SK-N-SH (cell line): ENCODE results near the gene CLASRP. TPM values are rescaled to one million over a fixed set of nuclear protein-coding genes. Genes with fewer than 3 reads are reported as not detected.

Experiments
- CTCF ChIA-PET: fragments of 300-600, 350-600 bp; formaldehyde crosslinking; extraction: SDS; loops from one replicate; lab custom pipeline; 2021; lab: Yijun Ruan, JAX
- POLR2A ChIA-PET: fragments of 350-600 bp; sonication (Branson Sonifier 250); formaldehyde crosslinking; extraction: SDS; loops from one replicate; lab custom pipeline; 2020; ENCODE audit warnings: antibody characterized with exemption, inconsistent platforms; lab: Yijun Ruan, JAX
- DNase-seq: peaks from one replicate; pipeline ENCODE4 v3.0.0; 2012
- H2AFZ ChIP-seq: fragments of 200-600 bp; sonication (generic); 2 replicates; pipeline ENCODE4 v1.8.1; 2016; ENCODE audit warnings: antibody characterized with exemption, mild to moderate bottlenecking, low read depth
- H3F3A ChIP-seq: fragments of 200-600 bp; sonication (generic); replicated peaks from 2 replicates; pipeline ENCODE3; 2016; ENCODE audit warnings: antibody characterized with exemption, mild to moderate bottlenecking; ENCODE audit not compliant: insufficient read depth
- H3K27ac ChIP-seq, 2 experiments: fragments of 200-500 bp in 1 of 2; fragments of 200-600 bp in 1 of 2; sonication (Bioruptor generic) in 1 of 2; sonication (generic), shearing (Covaris generic) in 1 of 2; 2 replicates each; pipeline versions ENCODE4 v1.5.1 to v1.6.1; 2014 to 2016; ENCODE audit warnings: low read depth in 2 of 2, inconsistent platforms in 1 of 2, low read length in 1 of 2, mild to moderate bottlenecking in 1 of 2, mixed read lengths in 1 of 2
- H3K27me3 ChIP-seq: fragments of 200-600 bp; sonication (generic), shearing (Covaris generic); 2 replicates; pipeline ENCODE4 v1.6.1; 2016; ENCODE audit warnings: mixed run types; ENCODE audit not compliant: insufficient read depth
- H3K36me3 ChIP-seq, 2 experiments: fragments of 200-500 bp in 1 of 2; fragments of 200-600 bp in 1 of 2; sonication (Bioruptor generic) in 1 of 2; sonication (generic) in 1 of 2; replicated peaks in 1 of 2; 2 replicates each; pipeline versions ENCODE3 to v1.5.1; 2014 to 2016; ENCODE audit warnings: low read length in 1 of 2, mild to moderate bottlenecking in 1 of 2; ENCODE audit not compliant: insufficient read depth in 2 of 2, control insufficient read depth in 1 of 2
- H3K4me1 ChIP-seq, 2 experiments: fragments of 200-500 bp in 1 of 2; fragments of 200-600 bp in 1 of 2; sonication (Bioruptor generic) in 1 of 2; sonication (generic), shearing (Covaris generic) in 1 of 2; 2 replicates each; pipeline versions ENCODE4 v1.5.1 to v1.6.1; 2014 to 2016; ENCODE audit warnings: low read depth in 1 of 2, low read length in 1 of 2, mixed run types in 1 of 2; ENCODE audit not compliant: insufficient read depth in 2 of 2, control insufficient read depth in 1 of 2
- H3K4me2 ChIP-seq: fragments of 200-600 bp; sonication (generic), shearing (Covaris generic); 2 replicates; pipeline ENCODE4 v1.6.1; 2017; ENCODE audit warnings: mixed run types
- H3K4me3 ChIP-seq, 2 experiments: fragments of 200-500 bp in 1 of 2; fragments of 200-600 bp in 1 of 2; sonication (Bioruptor generic) in 1 of 2; sonication (generic), shearing (Covaris generic) in 1 of 2; 2 replicates each; pipeline versions ENCODE4 v1.5.1 to v1.8.1; 2014 to 2016; ENCODE audit warnings: low read depth in 2 of 2, inconsistent platforms in 1 of 2, low read length in 1 of 2, mild to moderate bottlenecking in 1 of 2, mixed read lengths in 1 of 2, moderate library complexity in 1 of 2
- H3K79me2 ChIP-seq: fragments of 200-600 bp; sonication (generic); 2 replicates; pipeline ENCODE4 v1.8.1; 2017; ENCODE audit warnings: mild to moderate bottlenecking; ENCODE audit not compliant: insufficient read depth
- H3K9ac ChIP-seq: fragments of 200-600 bp; sonication (generic); 2 replicates; pipeline ENCODE4 v1.6.1; 2017; ENCODE audit warnings: mixed run types
- H3K9me2 ChIP-seq: fragments of 200-600 bp; sonication (generic); 2 replicates; pipeline ENCODE4 v1.6.1; 2017; ENCODE audit warnings: mixed run types
- H3K9me3 ChIP-seq: fragments of 200-600 bp; sonication (generic); 2 replicates; pipeline ENCODE4 v1.6.1; 2017; ENCODE audit warnings: mixed run types, mild to moderate bottlenecking, moderate library complexity
- H4K20me1 ChIP-seq: fragments of 200-600 bp; sonication (generic); 2 replicates; pipeline ENCODE4 v1.6.1; 2017; ENCODE audit warnings: mild to moderate bottlenecking, mixed run types; ENCODE audit not compliant: insufficient read depth
- CHD2 ChIP-seq: fragments of 150-350 bp; IDR thresholded peaks from 2 replicates; pipeline ENCODE4 v1.6.1; 2018; ENCODE audit warnings: low read length; ENCODE audit not compliant: partially characterized antibody
- EP300 ChIP-seq, 2 experiments: IDR thresholded peaks; 2 replicates each; pipeline versions ENCODE4 v1.4.0 to v1.6.1; 2012; ENCODE audit warnings: borderline replicate concordance in 1 of 2, low read depth in 1 of 2, low read length in 1 of 2
- GATA2 ChIP-seq: sonication (generic); formaldehyde crosslinking; IDR thresholded peaks from 2 replicates; pipeline ENCODE4 v1.5.0; 2020; ENCODE audit warnings: mild to moderate bottlenecking, missing genetic modification reagents
- MEF2A ChIP-seq: IDR thresholded peaks from 2 replicates; pipeline ENCODE4 v1.4.0; 2012; ENCODE audit warnings: low read depth, borderline replicate concordance
- NFIC ChIP-seq: IDR thresholded peaks from 2 replicates; pipeline ENCODE4 v1.4.0; 2012; ENCODE audit warnings: borderline replicate concordance
- NRF1 ChIP-seq: IDR thresholded peaks from 2 replicates; pipeline ENCODE4 v1.6.1; 2012; ENCODE audit warnings: low read depth, mild to moderate bottlenecking, low read length
- POLR2AphosphoS5 ChIP-seq: IDR thresholded peaks from 2 replicates; pipeline ENCODE4 v1.6.1; 2012; ENCODE audit warnings: low read depth, low read length
- RAD21 ChIP-seq: IDR thresholded peaks from 2 replicates; pipeline ENCODE4 v1.6.1; 2012; ENCODE audit warnings: mild to moderate bottlenecking, low read length
- RFX5 ChIP-seq: IDR thresholded peaks from 2 replicates; pipeline ENCODE4 v1.6.1; 2012; ENCODE audit warnings: mild to moderate bottlenecking, improper control_type of control experiment, low read length
- RXRA ChIP-seq: IDR thresholded peaks from 2 replicates; pipeline ENCODE4 v1.4.0; 2012; ENCODE audit warnings: low read depth, mild to moderate bottlenecking, borderline replicate concordance
- SIN3A ChIP-seq: IDR thresholded peaks from 2 replicates; pipeline ENCODE4 v1.6.1; 2012; ENCODE audit warnings: low read depth, mild to moderate bottlenecking, low read length, moderate library complexity, borderline replicate concordance
- SMC3 ChIP-seq: IDR thresholded peaks from 2 replicates; pipeline ENCODE4 v1.6.1; 2012; ENCODE audit warnings: low read depth, low read length, improper control_type of control experiment
- YY1 ChIP-seq: IDR thresholded peaks from 2 replicates; pipeline ENCODE4 v1.4.0; 2012; ENCODE audit warnings: low read depth, mild to moderate bottlenecking
- WGBS: methylation state at CpG from one replicate; pipeline ENCODE4 v1.1.6; 2017; ENCODE audit warnings: low lambda C conversion rate; 5-methylcytosine and 5-hydroxymethylcytosine counted together
- polyA plus RNA-seq, 3 experiments: library from polyadenylated mRNA; depleted of rRNA; stranded (reverse); fragments of >200 nt; gene quantifications; 2 replicates each; pipeline ENCODE4 v1.2.3, GENCODE V29; 2012
- TF ChIP-seq, protein P1 (sequence below): fragments of 150-350 bp; IDR thresholded peaks from 2 replicates; pipeline ENCODE4 v1.6.1; 2017; ENCODE audit warnings: antibody characterized with exemption, low read length, low read depth, borderline replicate concordance
- TF ChIP-seq, protein P2 (sequence below): IDR thresholded peaks from 2 replicates; pipeline ENCODE4 v1.4.0; 2012; ENCODE audit warnings: low read depth
- TF ChIP-seq, protein P3 (sequence below): fragments of 200-600 bp; sonication (generic); IDR thresholded peaks from 2 replicates; pipeline ENCODE4 v1.6.1; 2017; ENCODE audit warnings: antibody characterized with exemption, mild to moderate bottlenecking, moderate library complexity
- TF ChIP-seq, protein P4 (sequence below): IDR thresholded peaks from 2 replicates; pipeline ENCODE4 v1.6.1; 2012; ENCODE audit warnings: mild to moderate bottlenecking, low read depth, low read length, moderate library complexity

The CLASRP gene
- polyA plus RNA-seq, 1 of the 3 experiments (the other 2 are of a cell fraction), result 54.8 TPM

DNA sequence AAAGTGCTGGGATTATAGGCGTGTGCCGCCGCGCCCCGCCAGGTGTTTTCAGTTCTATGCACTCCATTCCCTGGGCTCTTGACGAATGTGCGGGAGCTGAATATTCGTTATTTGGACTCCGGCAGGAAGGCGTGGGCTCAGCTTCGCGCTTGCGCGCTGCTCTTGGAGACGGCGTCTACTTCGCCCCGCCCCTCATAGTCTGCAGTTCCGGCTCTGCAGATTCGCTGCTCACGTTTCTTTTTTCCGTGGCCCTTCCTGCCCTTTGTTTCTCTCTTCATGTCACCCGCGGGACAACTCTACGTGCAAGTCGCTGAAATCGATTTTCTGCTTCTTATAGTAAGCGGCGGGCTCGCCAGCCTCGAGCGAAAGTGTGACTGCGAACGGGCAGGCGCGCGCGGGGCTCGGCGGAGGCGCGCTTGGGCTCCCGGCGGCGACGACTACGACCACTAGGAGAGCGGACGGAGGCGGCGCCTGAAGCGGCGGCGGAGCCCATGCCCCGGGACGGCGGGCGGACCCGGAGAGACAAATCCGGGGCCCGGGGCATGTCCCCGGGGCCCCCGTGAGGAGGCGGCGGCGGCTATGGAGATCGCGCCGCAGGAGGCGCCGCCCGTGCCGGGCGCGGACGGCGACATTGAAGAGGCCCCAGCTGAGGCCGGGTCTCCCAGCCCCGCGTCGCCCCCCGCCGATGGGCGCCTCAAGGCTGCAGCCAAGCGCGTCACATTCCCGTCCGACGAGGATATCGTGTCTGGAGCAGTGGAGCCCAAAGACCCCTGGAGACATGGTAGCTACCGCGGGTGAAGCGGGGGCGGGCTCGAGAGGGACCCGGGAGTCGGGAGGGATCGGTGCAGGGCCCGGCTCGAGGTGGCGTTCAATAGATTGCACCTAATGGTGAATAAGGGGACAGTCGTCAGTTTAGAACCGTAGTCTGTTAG, 54.2 kb downstream of the CLASRP start, which contains the start of gene PPP1R37 (continued):
- TF ChIP-seq, protein P1, sequence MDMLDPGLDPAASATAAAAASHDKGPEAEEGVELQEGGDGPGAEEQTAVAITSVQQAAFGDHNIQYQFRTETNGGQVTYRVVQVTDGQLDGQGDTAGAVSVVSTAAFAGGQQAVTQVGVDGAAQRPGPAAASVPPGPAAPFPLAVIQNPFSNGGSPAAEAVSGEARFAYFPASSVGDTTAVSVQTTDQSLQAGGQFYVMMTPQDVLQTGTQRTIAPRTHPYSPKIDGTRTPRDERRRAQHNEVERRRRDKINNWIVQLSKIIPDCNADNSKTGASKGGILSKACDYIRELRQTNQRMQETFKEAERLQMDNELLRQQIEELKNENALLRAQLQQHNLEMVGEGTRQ, result no peak
- TF ChIP-seq, protein P2, sequence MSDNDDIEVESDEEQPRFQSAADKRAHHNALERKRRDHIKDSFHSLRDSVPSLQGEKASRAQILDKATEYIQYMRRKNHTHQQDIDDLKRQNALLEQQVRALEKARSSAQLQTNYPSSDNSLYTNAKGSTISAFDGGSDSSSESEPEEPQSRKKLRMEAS, result peak; percentile 77
- TF ChIP-seq NRF1 (peak; percentile 69), POLR2AphosphoS5 (peak; percentile 48; the same call in 1 of the 2 replicates), SIN3A (peak; percentile 80; the same call in 1 of the 2 replicates), MEF2A (no peak), EP300 (IDR thresholded peaks at IDR 0.05; ENCODE audit: borderline replicate concordance in 1 of 2, low read depth in 1 of 2, low read length in 1 of 2) (peak; percentile 82 to 98; a peak in 3 of 4 replicates), SMC3 (no peak), NFIC (peak; percentile 27; the same call in 1 of the 2 replicates)

DNA sequence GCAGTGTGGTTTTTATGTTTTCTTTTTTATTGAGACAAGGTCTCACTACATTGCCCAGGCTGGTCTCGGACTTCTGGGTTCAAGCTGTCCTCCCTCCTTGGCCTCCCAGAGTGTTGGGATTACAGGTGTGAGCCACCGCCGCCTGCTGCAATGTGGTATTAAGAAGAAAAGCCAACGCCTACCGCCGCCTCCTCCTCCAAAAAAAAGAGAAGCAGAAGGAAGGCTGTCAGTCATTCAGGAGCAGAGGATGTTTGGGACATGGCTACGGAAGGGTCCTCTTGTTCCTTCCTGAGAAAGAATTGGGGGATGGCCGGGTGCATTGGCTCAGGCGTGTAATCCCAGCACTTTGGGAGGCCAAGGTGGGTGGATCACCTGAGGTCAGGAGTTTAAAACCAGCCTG, 55.3 kb downstream of the CLASRP start:
- Histone ChIP-seq H3K4me3 (peak overlapping the region; percentile 78 to 98), H4K20me1 (peaks cover 49% of the 10 kb centered on the region), H3K4me2 (peak overlapping the region; percentile 98), H3K4me1 (peaks cover 28 to 34% of the 10 kb centered on the region in 2 experiments; a peak in 3 of 4 replicates), H3F3A (peaks cover 26% of the 10 kb centered on the region), H3K27me3 (no peaks in the 10 kb centered on the region), H3K9me3 (no peaks in the 10 kb centered on the region), H2AFZ (no peak overlapping the region), H3K79me2 (peaks cover 68% of the 10 kb centered on the region), H3K9ac (peak overlapping the region; percentile 99; the same call in 1 of the 2 replicates), H3K9me2 (no peaks in the 10 kb centered on the region), H3K27ac (no peak overlapping the region), H3K36me3 (peaks cover 2 to 9% of the 10 kb centered on the region in 2 experiments)
- TF ChIP-seq CHD2, result no peak
- no peak for TF ChIP-seq RAD21
- no peak for TF ChIP-seq NFIC
- no peak for TF ChIP-seq YY1
- no peak for TF ChIP-seq GATA2 (CRISPR knock-in tag)
- TF ChIP-seq, protein P3, sequence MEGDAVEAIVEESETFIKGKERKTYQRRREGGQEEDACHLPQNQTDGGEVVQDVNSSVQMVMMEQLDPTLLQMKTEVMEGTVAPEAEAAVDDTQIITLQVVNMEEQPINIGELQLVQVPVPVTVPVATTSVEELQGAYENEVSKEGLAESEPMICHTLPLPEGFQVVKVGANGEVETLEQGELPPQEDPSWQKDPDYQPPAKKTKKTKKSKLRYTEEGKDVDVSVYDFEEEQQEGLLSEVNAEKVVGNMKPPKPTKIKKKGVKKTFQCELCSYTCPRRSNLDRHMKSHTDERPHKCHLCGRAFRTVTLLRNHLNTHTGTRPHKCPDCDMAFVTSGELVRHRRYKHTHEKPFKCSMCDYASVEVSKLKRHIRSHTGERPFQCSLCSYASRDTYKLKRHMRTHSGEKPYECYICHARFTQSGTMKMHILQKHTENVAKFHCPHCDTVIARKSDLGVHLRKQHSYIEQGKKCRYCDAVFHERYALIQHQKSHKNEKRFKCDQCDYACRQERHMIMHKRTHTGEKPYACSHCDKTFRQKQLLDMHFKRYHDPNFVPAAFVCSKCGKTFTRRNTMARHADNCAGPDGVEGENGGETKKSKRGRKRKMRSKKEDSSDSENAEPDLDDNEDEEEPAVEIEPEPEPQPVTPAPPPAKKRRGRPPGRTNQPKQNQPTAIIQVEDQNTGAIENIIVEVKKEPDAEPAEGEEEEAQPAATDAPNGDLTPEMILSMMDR, result no peak
- no peak for TF ChIP-seq RFX5
- TF ChIP-seq, protein P1, result no peak
- no peak for TF ChIP-seq NRF1
- TF ChIP-seq, protein P4, sequence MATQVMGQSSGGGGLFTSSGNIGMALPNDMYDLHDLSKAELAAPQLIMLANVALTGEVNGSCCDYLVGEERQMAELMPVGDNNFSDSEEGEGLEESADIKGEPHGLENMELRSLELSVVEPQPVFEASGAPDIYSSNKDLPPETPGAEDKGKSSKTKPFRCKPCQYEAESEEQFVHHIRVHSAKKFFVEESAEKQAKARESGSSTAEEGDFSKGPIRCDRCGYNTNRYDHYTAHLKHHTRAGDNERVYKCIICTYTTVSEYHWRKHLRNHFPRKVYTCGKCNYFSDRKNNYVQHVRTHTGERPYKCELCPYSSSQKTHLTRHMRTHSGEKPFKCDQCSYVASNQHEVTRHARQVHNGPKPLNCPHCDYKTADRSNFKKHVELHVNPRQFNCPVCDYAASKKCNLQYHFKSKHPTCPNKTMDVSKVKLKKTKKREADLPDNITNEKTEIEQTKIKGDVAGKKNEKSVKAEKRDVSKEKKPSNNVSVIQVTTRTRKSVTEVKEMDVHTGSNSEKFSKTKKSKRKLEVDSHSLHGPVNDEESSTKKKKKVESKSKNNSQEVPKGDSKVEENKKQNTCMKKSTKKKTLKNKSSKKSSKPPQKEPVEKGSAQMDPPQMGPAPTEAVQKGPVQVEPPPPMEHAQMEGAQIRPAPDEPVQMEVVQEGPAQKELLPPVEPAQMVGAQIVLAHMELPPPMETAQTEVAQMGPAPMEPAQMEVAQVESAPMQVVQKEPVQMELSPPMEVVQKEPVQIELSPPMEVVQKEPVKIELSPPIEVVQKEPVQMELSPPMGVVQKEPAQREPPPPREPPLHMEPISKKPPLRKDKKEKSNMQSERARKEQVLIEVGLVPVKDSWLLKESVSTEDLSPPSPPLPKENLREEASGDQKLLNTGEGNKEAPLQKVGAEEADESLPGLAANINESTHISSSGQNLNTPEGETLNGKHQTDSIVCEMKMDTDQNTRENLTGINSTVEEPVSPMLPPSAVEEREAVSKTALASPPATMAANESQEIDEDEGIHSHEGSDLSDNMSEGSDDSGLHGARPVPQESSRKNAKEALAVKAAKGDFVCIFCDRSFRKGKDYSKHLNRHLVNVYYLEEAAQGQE, result no peak
- no peak for TF ChIP-seq RXRA
- POLR2A ChIA-PET, result no interaction called here
- CTCF ChIA-PET, result no interaction called here
- DNase-seq, result no peak
- 92% methylated on average over 9 of the region's 9 CpGs for WGBS
